ENCODE data around the gene SHISA6.

SHISA6 gene

GRCh38 chr17:11404431-11405276 is 163.6 kb downstream of the SHISA6 start:
- Histone ChIP-seq H3K9me3 (ENCODE audit: insufficient read depth, low read depth, low read length) (peaks cover 7% of the 10 kb centered on the region; the same call in 1 of the 2 replicates), H3K27ac (ENCODE audit: low read length) (no peak overlapping the region), H3K9ac (ENCODE audit: low read depth, low read length) (no peak overlapping the region), H3K27me3 (ENCODE audit: insufficient read depth, low read length) (no peaks in the 10 kb centered on the region), H3K36me3 (ENCODE audit: insufficient read depth, low read depth, low read length) (no peaks in the 10 kb centered on the region), H3K4me1 (ENCODE audit: insufficient read depth, low read length) (no peaks in the 10 kb centered on the region), H3K4me3 (ENCODE audit: low read length) (no peak overlapping the region)

DNA sequence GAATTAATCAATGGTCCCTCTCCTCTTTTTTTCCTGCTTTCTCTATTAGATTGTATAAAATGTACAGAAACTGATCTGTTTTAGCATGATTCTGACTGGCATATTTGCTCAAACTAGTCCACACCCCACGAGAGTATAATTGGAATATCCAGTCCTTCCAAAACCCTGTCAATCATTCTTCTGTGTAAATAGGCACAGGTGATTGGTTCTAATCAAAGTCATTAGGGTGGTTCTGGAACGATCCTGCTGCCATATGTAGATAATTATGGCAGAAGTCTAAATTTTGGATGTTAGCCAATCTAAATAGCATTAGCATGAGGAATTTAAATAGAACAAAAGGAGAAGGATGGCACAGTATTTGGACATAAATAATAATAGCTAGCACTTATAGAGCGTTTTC is 165.7 kb downstream of the SHISA6 start:
- no peaks in the 10 kb centered on the region for H3K36me3 ChIP-seq (ENCODE audit: insufficient read depth, low read depth, low read length)
- H3K27me3 ChIP-seq (ENCODE audit: insufficient read depth, low read length) = no peaks in the 10 kb centered on the region
- no peak overlapping the region for H3K9ac ChIP-seq (ENCODE audit: low read depth, low read length)
- H3K4me1 ChIP-seq (ENCODE audit: insufficient read depth, low read length) = no peaks in the 10 kb centered on the region
- H3K27ac ChIP-seq (ENCODE audit: low read length) = no peak overlapping the region
- H3K4me3 ChIP-seq (ENCODE audit: low read length) = no peak overlapping the region
- H3K9me3 ChIP-seq (ENCODE audit: insufficient read depth, low read depth, low read length) = peaks cover 4% of the 10 kb centered on the region; the same call in 1 of the 2 replicates

DNA sequence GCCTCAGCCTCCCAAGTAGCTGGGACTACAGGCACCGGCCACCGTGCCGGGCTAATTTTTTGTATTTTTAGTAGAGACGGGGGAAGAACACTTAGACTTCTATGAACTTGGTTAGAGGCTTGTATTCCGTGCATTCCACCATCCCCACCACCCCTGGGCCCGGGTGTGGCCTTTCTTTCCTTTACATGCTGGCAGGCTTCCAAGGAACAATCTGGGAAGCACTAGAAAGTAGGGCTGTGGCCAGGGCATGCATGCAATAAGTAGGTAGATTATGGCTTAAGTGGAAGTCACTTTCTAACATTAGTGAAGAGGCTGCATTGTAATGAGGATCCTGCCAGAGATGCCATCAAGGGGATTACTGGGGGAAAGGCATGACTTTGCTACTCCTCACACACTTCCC is 171.6 kb downstream of the SHISA6 start:
- H3K4me3 ChIP-seq (ENCODE audit: low read length) = no peak overlapping the region
- no peak overlapping the region for H3K9ac ChIP-seq (ENCODE audit: low read depth, low read length)
- no peaks in the 10 kb centered on the region for H3K9me3 ChIP-seq (ENCODE audit: insufficient read depth, low read depth, low read length)

DNA sequence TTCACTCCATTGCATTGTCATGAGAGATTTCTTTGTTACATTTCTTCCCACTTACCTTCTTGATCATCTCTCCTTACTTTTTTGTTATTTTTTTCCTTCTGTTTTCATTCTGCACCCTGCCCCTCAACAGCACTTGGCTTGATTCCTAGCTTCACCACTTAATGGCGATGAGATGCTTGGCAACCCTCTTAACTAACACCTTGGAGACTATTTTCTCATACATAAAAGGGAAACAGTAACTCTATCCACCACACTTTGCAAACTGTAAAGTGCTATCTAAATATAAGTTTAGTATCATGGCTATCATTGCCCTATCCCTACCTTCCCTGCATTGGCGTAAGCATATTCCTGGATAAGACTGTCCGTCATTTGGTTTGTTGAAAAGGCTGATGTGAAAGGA is 177.3 kb downstream of the SHISA6 start:
- Histone ChIP-seq H3K4me1 (ENCODE audit: insufficient read depth, low read length) (no peaks in the 10 kb centered on the region), H3K27ac (ENCODE audit: low read length) (no peak overlapping the region), H3K27me3 (ENCODE audit: insufficient read depth, low read length) (no peaks in the 10 kb centered on the region), H3K36me3 (ENCODE audit: insufficient read depth, low read depth, low read length) (no peaks in the 10 kb centered on the region), H3K9ac (ENCODE audit: low read depth, low read length) (no peak overlapping the region), H3K4me3 (ENCODE audit: low read length) (no peak overlapping the region), H3K9me3 (ENCODE audit: insufficient read depth, low read depth, low read length) (no peaks in the 10 kb centered on the region)

More for the DNA sequence above, 171.6 kb downstream of the SHISA6 start:
- no peak overlapping the region for H3K27ac ChIP-seq (ENCODE audit: low read length)
- no peaks in the 10 kb centered on the region for H3K36me3 ChIP-seq (ENCODE audit: insufficient read depth, low read depth, low read length)
- H3K27me3 ChIP-seq (ENCODE audit: insufficient read depth, low read length) = no peaks in the 10 kb centered on the region
- no peaks in the 10 kb centered on the region for H3K4me1 ChIP-seq (ENCODE audit: insufficient read depth, low read length)

DNA sequence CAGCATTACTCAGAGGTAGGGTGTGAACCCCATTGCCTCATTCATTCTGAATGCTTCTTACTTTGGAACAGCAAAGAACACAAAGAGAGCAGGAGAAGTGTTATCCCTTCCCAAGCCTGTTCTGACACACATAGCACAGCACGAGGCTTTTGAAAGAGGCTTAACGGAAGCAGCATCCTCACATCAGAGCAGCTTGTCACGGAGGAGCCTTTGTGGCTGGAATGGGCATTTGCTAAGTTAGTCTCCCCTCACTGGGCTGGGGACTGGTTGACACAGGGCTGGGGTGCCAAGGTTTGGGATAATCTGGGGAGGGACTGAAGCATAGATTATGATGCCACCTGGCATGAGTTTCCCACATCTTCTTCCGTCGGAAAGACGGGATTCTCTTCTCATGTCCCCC is 189.7 kb downstream of the SHISA6 start:
- H3K36me3 ChIP-seq (ENCODE audit: insufficient read depth, low read depth, low read length) = no peaks in the 10 kb centered on the region
- H3K27me3 ChIP-seq (ENCODE audit: insufficient read depth, low read length) = no peaks in the 10 kb centered on the region; the same call in 1 of the 2 replicates
- H3K9me3 ChIP-seq (ENCODE audit: insufficient read depth, low read depth, low read length) = no peaks in the 10 kb centered on the region
- H3K4me3 ChIP-seq (ENCODE audit: low read length) = no peak overlapping the region
- no peak overlapping the region for H3K9ac ChIP-seq (ENCODE audit: low read depth, low read length)
- H3K4me1 ChIP-seq (ENCODE audit: insufficient read depth, low read length) = no peaks in the 10 kb centered on the region
- H3K27ac ChIP-seq (ENCODE audit: low read length) = no peak overlapping the region

DNA sequence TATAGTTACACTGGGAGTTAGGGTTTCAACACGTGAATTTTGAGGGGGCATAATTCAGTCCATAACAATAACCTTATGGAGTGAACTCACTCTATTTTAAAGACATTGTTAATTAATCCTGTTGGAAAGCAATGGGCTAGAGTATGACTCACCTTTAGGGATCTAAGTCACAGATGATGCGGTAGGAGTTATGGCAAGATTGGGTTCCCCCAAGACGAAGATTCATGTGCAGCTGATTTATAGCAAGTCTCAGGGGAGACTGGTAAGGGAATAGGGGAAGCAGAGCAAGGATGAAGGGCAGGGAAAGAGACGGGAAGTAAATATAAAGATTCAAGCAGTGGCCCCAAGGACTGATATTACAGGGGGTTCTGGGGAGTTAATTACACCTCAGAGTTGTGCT is 197.7 kb downstream of the SHISA6 start:
- Histone ChIP-seq H3K27me3 (ENCODE audit: insufficient read depth, low read length) (no peaks in the 10 kb centered on the region), H3K9me3 (ENCODE audit: insufficient read depth, low read depth, low read length) (no peaks in the 10 kb centered on the region), H3K36me3 (ENCODE audit: insufficient read depth, low read depth, low read length) (no peaks in the 10 kb centered on the region), H3K4me3 (ENCODE audit: low read length) (no peak overlapping the region), H3K4me1 (ENCODE audit: insufficient read depth, low read length) (no peaks in the 10 kb centered on the region), H3K9ac (ENCODE audit: low read depth, low read length) (no peak overlapping the region), H3K27ac (ENCODE audit: low read length) (no peak overlapping the region)

DNA sequence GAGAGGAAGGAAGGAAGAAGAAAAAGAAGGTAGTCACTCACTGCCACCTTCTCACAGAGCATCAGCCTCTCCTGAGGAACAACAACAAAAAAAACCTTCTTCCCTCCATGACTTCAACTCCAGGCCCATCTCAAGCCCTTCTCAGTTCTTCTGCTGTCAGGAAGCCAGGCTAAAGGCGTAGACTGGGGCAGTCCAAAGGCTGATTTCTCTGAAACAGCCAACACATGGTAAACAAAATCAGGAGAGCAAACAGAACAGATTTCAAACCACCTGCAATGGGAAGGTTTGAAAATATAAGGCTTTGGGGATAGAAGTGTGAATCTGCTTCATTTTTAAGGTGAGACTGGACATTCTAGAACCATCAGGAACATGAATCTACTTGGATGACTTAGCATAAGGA is 200.0 kb downstream of the SHISA6 start:
- Histone ChIP-seq H3K9ac (ENCODE audit: low read depth, low read length) (no peak overlapping the region), H3K4me3 (ENCODE audit: low read length) (no peak overlapping the region), H3K9me3 (ENCODE audit: insufficient read depth, low read depth, low read length) (no peaks in the 10 kb centered on the region), H3K4me1 (ENCODE audit: insufficient read depth, low read length) (no peaks in the 10 kb centered on the region), H3K36me3 (ENCODE audit: insufficient read depth, low read depth, low read length) (no peaks in the 10 kb centered on the region), H3K27ac (ENCODE audit: low read length) (no peak overlapping the region), H3K27me3 (ENCODE audit: insufficient read depth, low read length) (no peaks in the 10 kb centered on the region)

DNA sequence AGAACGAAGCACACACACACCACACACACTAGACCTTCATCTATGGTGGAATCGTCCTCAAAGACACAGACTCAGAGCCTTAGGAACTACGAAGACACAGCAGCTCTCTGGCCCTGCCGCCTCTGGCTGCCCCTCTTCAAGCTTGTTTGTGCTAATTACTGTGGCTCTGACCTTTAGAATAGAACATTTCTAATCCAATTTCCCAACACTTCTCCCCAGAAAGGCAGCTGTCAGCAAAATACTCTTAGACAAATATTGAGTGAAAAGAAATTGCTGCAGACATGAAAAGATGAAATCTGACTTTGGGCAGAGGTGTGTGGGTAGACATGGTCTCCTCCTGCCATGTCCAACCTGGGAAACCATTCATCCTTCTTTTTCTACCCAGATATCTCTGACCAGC is 205.3 kb downstream of the SHISA6 start:
- H3K4me1 ChIP-seq (ENCODE audit: insufficient read depth, low read length) = no peaks in the 10 kb centered on the region
- H3K27me3 ChIP-seq (ENCODE audit: insufficient read depth, low read length) = no peaks in the 10 kb centered on the region
- no peak overlapping the region for H3K4me3 ChIP-seq (ENCODE audit: low read length)
- H3K36me3 ChIP-seq (ENCODE audit: insufficient read depth, low read depth, low read length) = no peaks in the 10 kb centered on the region
- H3K9me3 ChIP-seq (ENCODE audit: insufficient read depth, low read depth, low read length) = no peaks in the 10 kb centered on the region
- no peak overlapping the region for H3K9ac ChIP-seq (ENCODE audit: low read depth, low read length)
- H3K27ac ChIP-seq (ENCODE audit: low read length) = no peak overlapping the region

DNA sequence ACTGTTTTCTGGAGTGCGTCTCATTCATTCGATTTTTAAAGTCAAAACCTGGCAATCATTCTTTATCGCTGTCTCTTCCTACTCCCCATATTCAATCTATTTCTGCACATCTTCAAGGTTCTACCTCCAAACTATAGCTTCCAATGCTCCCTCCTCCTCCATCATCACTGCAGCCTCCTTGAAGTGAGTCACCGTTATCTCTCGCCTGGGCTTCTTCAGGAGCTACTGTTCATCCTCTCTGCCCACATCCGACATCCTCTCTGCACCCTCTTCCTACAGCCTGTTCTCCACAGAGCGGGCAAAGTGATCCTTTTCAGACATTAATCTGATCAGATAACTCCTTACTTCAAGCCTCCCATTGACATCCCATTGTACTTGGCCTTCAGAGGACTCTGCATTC is 213.1 kb downstream of the SHISA6 start:
- Histone ChIP-seq H3K9me3 (ENCODE audit: insufficient read depth, low read depth, low read length) (no peaks in the 10 kb centered on the region), H3K4me1 (ENCODE audit: insufficient read depth, low read length) (no peaks in the 10 kb centered on the region), H3K27me3 (ENCODE audit: insufficient read depth, low read length) (no peaks in the 10 kb centered on the region; the same call in 1 of the 2 replicates)

GRCh38 chr17:11458279-11458678 is 217.3 kb downstream of the SHISA6 start:
- Histone ChIP-seq H3K27ac (ENCODE audit: low read length) (no peak overlapping the region), H3K9me3 (ENCODE audit: insufficient read depth, low read depth, low read length) (no peaks in the 10 kb centered on the region)

More for the DNA sequence above, 213.1 kb downstream of the SHISA6 start:
- no peak overlapping the region for H3K9ac ChIP-seq (ENCODE audit: low read depth, low read length)
- no peaks in the 10 kb centered on the region for H3K36me3 ChIP-seq (ENCODE audit: insufficient read depth, low read depth, low read length)
- no peak overlapping the region for H3K27ac ChIP-seq (ENCODE audit: low read length)
- H3K4me3 ChIP-seq (ENCODE audit: low read length) = no peak overlapping the region

GRCh38 chr17:11459861-11460331 is 218.9 kb downstream of the SHISA6 start:
- H3K27ac ChIP-seq (ENCODE audit: low read length) = no peak overlapping the region
- no peaks in the 10 kb centered on the region for H3K4me1 ChIP-seq (ENCODE audit: insufficient read depth, low read length)
- H3K4me3 ChIP-seq (ENCODE audit: low read length) = no peak overlapping the region
- H3K9ac ChIP-seq (ENCODE audit: low read depth, low read length) = no peak overlapping the region
- no peaks in the 10 kb centered on the region for H3K9me3 ChIP-seq (ENCODE audit: insufficient read depth, low read depth, low read length)
- no peaks in the 10 kb centered on the region; the same call in 1 of the 2 replicates for H3K27me3 ChIP-seq (ENCODE audit: insufficient read depth, low read length)
- H3K36me3 ChIP-seq (ENCODE audit: insufficient read depth, low read depth, low read length) = no peaks in the 10 kb centered on the region

More at GRCh38 chr17:11458279-11458678, 217.3 kb downstream of the SHISA6 start:
- Histone ChIP-seq H3K4me1 (ENCODE audit: insufficient read depth, low read length) (no peaks in the 10 kb centered on the region), H3K4me3 (ENCODE audit: low read length) (no peak overlapping the region), H3K27me3 (ENCODE audit: insufficient read depth, low read length) (no peaks in the 10 kb centered on the region; the same call in 1 of the 2 replicates), H3K36me3 (ENCODE audit: insufficient read depth, low read depth, low read length) (no peaks in the 10 kb centered on the region), H3K9ac (ENCODE audit: low read depth, low read length) (no peak overlapping the region)

DNA sequence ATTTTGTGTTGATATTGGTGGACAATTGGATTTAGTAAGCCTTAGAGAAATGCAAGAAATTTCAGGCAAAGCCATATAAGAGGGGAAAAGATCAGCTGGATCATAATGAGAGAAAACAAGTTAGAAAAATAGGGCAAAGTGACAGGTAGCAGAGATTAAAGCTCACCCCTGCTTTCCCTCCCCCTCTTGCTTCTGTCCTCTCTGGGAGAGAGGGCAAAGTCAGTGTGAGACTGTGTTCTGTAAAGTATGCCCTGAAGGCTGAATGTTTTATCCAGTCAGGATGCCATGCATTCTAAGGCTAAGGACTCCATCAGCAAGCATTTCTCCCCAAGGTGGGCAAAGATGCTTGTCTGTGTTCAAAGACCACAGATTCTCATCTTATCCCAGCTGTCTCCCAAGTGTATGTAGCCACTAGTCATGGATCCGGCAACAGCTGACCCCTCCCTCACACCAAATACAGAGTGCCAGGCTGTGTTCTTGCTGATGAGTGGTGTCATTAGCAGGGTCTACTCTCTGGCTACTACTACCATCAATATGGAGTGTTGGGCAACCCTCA is 221.1 kb downstream of the SHISA6 start:
- Histone ChIP-seq H3K4me3 (ENCODE audit: low read length) (no peak overlapping the region), H3K27me3 (ENCODE audit: insufficient read depth, low read length) (no peaks in the 10 kb centered on the region), H3K9ac (ENCODE audit: low read depth, low read length) (no peak overlapping the region), H3K9me3 (ENCODE audit: insufficient read depth, low read depth, low read length) (no peaks in the 10 kb centered on the region), H3K27ac (ENCODE audit: low read length) (no peak overlapping the region), H3K36me3 (ENCODE audit: insufficient read depth, low read depth, low read length) (no peaks in the 10 kb centered on the region), H3K4me1 (ENCODE audit: insufficient read depth, low read length) (no peaks in the 10 kb centered on the region)

Data from iPS-20b (cell line).